GM18498 (cell line): ENCODE data around the gene CADPS2.
"Not testable (repeated sequence)": the region's sequence is repeated elsewhere in the genome, so short reads cannot be mapped to it uniquely, and the experiment has no call there.

Experiments
- ATAC-seq: cut with Tn5 transposase; IDR thresholded peaks from one replicate; pipeline ENCODE4 v1.9.1; 2021; ENCODE audit warnings: mild to moderate bottlenecking, moderate library complexity; ENCODE audit not compliant: unreplicated experiment

CADPS2 gene

GRCh38 chr7:122717356-122718089 lies 168.7 kb downstream of the CADPS2 start:
- ATAC-seq = no peak

DNA sequence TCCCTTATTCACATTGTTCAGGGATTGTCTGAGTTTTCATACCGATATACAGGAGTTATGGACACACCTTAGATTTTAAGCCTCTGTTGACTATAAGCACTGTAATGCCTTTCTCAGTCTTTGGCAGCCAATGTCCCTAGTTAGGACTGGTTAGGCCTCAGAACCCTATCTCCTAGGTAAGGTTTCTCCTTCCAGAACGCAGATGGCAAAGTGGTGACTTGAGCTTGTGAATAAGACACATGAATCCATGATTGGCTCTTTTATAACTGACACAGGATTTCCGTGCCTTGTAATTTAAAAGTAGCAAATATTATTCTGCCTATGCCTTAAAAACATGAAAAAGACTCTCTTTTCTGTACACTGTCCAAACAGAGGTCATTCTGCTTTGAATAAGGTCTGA lies 171.1 kb downstream of the CADPS2 start:
- ATAC-seq = no peak

DNA sequence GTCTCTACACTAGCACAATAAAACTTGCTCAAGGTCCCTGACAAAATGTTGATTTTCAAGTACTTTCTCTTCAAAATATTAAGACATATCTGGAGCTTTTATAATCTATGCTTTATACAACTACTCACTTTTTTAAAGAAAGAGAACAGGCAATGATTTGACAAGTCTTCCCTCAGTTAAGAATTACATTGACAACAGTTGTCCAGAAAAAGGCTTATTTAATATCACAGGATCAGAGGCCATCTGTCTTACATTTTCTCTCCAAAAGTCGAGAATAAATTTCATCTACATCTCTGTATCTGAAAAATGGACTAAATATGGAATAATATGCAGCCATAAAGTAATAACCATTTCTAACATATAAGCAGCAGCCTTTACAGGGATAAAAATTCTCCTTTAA lies 175.3 kb downstream of the CADPS2 start:
- ATAC-seq = no peak

DNA sequence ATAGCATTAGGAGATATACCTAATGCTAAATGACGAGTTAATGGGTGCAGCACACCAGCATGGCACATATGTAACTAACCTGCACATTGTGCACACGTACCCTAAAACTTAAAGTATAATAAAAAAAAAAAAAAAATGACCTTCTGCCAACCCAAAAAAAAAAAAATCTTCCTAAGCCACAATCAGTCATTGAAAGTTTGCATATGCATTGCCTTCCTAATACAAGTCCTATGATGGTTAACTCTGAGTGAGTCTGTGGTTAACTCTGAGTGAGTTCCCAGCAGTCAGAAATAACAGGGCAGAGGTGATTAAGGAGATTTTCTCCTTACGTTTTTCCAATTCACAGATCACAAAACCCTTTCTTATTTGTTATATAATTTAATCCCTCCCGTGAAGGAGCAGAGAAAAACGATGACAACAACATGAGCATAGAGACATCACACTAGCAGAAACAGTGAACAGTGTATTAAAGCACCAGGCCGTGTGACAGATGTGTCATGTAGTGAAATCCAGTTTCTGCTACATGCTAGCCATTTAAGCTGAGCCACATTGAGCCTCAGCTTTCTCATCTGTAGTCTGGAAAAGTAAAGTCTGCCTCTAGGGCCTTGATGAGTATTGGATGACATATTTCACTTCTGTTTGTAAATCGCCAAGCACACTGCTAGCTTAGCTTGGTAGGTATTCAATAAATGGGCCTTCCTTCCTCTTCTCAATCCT lies 176.2 kb downstream of the CADPS2 start:
- no peak for ATAC-seq

DNA sequence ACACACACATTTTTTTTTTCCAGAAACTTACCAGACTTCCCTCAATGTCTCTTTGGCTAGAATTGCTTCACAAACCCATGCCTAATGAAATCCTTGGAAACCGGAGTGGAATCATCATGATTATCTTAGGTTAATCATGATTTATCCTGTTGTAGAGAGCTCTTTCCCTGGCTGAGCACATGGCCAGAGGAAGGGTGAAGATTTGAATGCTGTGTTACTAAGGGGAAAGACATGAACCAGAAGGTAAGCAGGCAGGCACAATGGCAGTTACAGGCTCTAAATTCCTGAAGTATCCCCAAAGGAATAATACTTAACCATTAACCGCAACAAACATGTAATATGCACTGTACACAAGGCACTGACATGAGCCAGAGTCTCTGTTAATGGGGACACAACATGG lies 179.4 kb downstream of the CADPS2 start:
- ATAC-seq = no peak

DNA sequence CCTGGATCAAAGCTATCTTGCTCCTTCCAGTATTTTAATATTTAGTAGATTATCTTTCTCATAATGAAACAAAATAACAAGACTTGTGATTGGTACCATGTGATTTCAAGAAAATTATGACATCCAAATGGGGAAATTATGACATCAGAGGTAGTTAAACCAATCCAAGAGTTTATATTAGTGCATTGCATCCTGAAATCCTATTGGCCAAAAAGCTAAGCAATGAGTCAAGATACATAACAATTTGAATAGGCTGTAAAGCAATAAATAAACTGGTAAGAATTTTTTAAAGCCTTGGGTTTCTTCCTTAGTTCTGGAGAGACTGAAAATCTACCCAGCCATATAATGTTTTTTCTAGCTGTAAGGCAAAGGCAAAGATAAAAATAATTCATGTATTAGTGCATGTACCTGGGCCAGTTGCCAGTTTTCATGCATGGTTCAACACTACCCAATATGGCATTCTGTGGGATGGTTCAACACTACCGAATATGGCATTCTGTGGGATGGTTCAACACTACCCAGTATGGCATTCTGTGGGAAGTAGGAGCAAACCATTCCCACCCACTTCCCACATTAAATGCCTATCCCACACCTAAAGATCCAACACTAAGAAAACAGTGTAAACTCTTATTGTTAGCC lies 183.3 kb downstream of the CADPS2 start, which contains the start of gene RNF148:
Gene RNF148 (minus strand): TSS at position 51 of the 639 bp plus-strand sequence. CDS start 172 bp downstream, outside the sequence.
- no peak for ATAC-seq

DNA sequence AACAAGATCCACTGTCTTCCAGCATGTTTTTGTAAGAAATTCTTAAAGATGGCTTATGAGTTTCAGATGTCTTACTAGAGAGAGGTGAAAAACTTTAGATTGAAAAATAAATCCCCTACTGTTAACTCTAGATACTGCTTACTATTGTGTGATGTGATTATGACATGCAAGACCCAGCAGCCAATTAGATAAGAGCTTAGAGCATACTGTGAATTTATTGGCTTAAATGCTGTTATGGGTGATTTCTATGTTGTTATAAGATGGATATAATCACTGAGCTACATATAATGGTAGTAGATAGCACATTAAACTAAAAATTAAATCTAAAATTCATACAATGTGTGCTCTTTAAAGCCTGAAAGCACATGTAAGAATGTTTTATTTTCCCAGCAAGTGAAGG lies 187.2 kb downstream of the CADPS2 start, which contains the start of gene RNF133:
Gene RNF133 (minus strand): TSS at position 101 of the 400 bp plus-strand sequence. CDS start 199 bp downstream, outside the sequence.
- ATAC-seq = no peak

GRCh38 chr7:122695816-122696215 lies 190.4 kb downstream of the CADPS2 start:
- ATAC-seq = no peak

DNA sequence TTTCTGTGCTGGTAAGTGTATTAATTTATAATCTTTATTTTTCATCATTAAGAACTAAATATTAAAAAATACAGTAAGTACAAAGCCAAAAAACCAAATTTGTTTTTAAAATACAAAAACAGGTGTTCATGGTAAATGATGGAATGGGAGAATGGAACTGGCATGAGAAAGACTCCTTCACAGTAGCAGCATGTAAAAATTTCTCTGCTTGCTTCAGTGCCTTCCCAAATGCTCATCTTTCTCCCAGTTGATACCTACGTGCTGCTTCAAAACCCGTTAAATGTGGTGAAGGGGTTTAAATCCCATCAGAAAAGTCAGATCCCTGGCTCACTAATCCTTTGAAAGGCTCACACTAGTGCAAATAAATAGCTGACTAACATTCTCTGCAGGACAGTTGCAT lies 191.6 kb downstream of the CADPS2 start:
- ATAC-seq = no peak

DNA sequence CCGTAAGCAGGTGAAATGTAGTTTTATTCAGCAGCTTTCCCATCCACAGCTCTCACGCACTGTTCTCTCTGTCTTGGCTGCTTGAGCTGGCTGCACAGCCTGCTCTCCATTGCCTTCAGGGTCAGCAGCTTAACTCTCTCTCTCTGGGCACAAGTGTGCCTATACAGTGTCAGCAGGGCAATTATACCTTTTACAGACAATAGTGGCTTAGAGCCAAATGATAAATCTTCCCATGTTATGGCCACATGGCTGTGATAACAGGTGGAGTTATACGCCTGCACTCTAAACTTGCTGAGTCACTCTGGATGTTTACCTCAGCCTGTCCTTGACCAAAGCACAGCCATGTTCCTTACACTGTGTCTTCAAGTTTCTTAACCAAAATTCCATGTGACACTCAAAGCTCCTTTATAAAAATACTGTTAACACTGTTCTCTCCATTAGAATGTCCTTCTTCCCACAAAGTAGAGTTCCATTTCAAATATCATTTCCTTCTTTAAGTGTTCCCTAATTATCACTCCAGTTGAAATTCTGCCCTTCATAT lies 193.4 kb downstream of the CADPS2 start:
- ATAC-seq = no peak

DNA sequence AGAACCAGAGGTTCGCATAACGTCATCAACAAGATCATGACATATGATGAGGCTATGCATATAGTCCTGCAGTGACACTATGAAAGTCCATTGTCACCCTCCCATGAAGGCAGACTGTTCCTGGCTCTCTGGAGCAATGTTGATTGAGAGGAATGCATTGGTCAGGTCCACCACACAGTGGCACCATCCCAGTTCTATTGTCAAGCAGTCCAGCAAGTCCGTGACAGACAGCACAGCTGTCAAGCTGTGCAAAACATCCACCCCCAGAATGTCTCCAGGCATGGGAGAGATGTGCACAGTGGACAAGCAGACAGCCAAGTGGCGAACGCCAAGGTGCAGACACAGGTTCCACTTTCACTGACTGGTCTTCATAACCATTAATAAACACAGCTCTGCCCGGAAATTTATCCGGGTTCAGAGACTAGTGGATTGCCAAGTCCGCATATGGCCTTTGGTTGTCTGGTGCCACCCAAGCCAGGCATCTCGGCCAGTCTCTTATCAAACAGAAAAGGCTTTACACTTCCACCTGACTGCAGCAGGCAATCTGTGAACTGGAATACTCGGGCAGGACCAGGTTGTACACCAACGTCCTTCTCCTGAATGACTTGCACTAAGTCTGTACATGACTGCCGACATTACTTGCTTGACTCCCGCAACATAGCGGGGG lies 194.6 kb downstream of the CADPS2 start:
- no peak for ATAC-seq

- ATAC-seq = no peak
These were observed 196.7 kb downstream of the CADPS2 start for GRCh38 chr7:122689346-122690109.

DNA sequence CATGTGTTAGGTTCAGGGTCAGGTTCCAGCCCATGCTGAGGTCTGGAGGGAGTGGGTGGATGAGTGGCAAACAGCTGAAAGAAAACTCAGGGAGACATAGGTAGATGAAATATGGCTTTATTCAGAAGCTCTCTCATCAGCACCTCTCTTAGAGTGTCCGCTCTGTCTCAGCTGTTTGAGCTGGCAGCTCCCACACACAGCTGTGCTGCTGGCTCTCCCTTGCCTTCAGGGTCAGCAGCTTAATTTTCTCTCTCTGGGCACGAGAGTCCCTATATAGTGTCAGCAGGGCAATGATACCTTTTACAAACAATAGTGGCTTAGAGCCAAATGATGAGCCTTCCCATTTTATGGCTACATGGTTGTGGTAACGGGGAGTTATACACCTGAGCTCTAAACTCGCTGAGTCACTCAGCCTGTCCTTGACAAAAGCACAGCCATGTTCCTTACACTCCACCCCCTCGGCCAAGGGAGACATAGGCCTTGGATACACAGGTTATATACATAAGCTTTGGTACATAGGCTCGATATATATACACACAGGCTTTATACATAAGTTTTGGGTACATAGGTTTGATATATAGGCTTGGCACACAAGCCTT lies 197.8 kb downstream of the CADPS2 start:
- no peak for ATAC-seq

GRCh38 chr7:122686360-122686878 lies 199.8 kb downstream of the CADPS2 start:
- no peak for ATAC-seq

DNA sequence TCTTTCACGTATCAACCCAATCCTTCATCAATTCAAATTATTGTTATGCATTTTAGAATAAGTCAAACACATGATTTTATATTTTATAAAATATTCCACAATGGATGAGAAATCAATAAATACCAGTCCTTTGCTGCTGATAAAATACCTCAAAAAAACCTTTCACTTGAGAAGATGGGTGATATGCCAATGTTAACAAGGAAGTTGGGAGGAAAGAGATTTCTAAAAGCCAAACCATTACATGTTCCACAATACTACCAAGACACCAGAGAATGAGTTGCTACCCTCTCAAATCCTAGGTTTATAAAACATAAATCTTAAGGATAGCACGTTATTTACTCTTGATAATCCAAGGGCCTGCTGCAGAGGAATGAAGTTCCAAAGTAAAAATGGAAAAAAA lies 201.8 kb downstream of the CADPS2 start:
- no peak for ATAC-seq

DNA sequence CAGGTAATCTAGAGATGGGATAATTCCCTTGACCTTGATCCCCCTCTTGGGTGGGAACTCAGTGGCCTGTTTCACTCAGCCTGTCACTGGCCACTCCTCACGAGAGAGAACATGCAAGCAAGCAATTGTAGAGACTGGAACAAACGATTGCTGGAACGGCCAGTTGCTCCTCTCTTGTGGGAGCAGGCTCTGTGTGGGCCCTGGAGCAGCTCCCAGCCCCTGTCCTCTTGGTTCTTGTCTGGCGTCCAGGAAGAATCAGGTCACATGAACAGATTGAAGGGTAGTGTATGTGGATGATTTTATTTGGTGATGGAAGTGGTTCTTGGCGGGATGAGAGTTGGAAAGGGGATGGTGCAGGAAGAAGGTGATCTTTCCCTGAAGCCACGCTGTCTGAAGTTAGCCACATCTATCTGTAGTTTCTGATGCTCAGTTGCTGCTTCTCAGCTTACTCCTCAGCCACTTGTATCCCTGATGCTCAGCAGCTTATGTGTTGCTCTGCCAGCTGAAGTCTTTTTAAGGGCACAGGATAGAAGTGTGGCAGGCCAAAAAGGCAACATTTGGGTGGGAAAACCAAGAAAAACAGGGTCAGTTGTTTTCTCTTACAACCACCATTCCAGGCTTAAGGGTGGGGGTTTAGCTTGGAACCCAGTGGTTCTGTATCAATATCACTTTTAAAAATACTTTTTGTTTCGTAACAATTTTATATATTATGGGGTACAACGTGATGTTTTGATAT lies 203.3 kb downstream of the CADPS2 start:
- no peak for ATAC-seq

GRCh38 chr7:122681186-122681585 lies 205.1 kb downstream of the CADPS2 start:
- ATAC-seq = not testable (repeated sequence)

- no peak for ATAC-seq
These were observed 206.4 kb downstream of the CADPS2 start for GRCh38 chr7:122679813-122680212.

GRCh38 chr7:122679269-122679709 lies 207.0 kb downstream of the CADPS2 start:
- ATAC-seq = not testable (repeated sequence)
